T-helper 17 cell (primary cell): ENCODE results near the gene PARD3B. TPM values are rescaled to one million over a fixed set of nuclear protein-coding genes. Genes with fewer than 3 reads are reported as not detected.

Experiments used
- ATAC-seq: fragments of 150-1000 bp; cut with Tn5 transposase; 2 replicates; pipeline ENCODE4 v1.10.0; 2021; ENCODE audit warnings: mild to moderate bottlenecking, moderate library complexity
- DNase-seq, 3 donors: peaks; one replicate each; pipeline versions ENCODE4 v3.0.0 to v3.0.0-alpha.2; 2020 to 2021
- H3K9me3 ChIP-seq: one replicate; pipeline ENCODE4 v1.7.0; 2013; ENCODE audit warnings: low read length, mild to moderate bottlenecking; ENCODE audit not compliant: control insufficient read depth, poor library complexity, severe bottlenecking
- H3K27ac Mint-ChIP-seq: one replicate; pipeline ENCODE4 v1.8.0; 2022; ENCODE audit warnings: mild to moderate bottlenecking, moderate library complexity, mixed read lengths
- H3K27me3 Mint-ChIP-seq: one replicate; pipeline ENCODE4 v1.8.0; 2022; ENCODE audit warnings: mixed read lengths
- H3K36me3 Mint-ChIP-seq: one replicate; pipeline ENCODE4 v1.8.0; 2022; ENCODE audit warnings: low read depth, mixed read lengths
- H3K4me1 Mint-ChIP-seq: one replicate; pipeline ENCODE4 v1.8.0; 2022; ENCODE audit warnings: mild to moderate bottlenecking, mixed read lengths
- H3K4me3 Mint-ChIP-seq: one replicate; pipeline ENCODE4 v1.8.0; 2022; ENCODE audit warnings: mild to moderate bottlenecking, moderate library complexity, mixed read lengths
- total RNA-seq, 4 donors: library from RNA in 2 of 4; stranded (reverse) in 2 of 4; gene quantifications; one replicate each; pipeline ENCODE4 v1.2.3 and lab custom pipeline; 2022 to 2026

PARD3B gene
- total RNA-seq, 2 donors from 2014 or later, result 1.5 to 3.0 TPM

- no peaks in the 10 kb centered on the region for H3K9me3 ChIP-seq
- peaks cover 17% of the 10 kb centered on the region for H3K27me3 Mint-ChIP-seq
- H3K36me3 Mint-ChIP-seq, result peaks cover 3% of the 10 kb centered on the region
- no peak for ATAC-seq
- no peak overlapping the region for H3K27ac Mint-ChIP-seq
- H3K4me1 Mint-ChIP-seq, result no peaks in the 10 kb centered on the region
- H3K4me3 Mint-ChIP-seq, result no peak overlapping the region
- DNase-seq, result no peak
Measured at GRCh38 chr2:205409411-205409810, 864.1 kb downstream of the PARD3B start.

GRCh38 chr2:205411558-205411957, 866.3 kb downstream of the PARD3B start:
- Mint-ChIP-seq H3K27me3 (peaks cover 11% of the 10 kb centered on the region), H3K4me1 (no peaks in the 10 kb centered on the region), H3K27ac (no peak overlapping the region), H3K36me3 (peaks cover 3% of the 10 kb centered on the region), H3K4me3 (no peak overlapping the region)
- H3K9me3 ChIP-seq, result no peaks in the 10 kb centered on the region
- ATAC-seq (no peak), DNase-seq (no peak)

- no peaks in the 10 kb centered on the region for H3K36me3 Mint-ChIP-seq
- no peaks in the 10 kb centered on the region for H3K9me3 ChIP-seq
- H3K27me3 Mint-ChIP-seq, result no peaks in the 10 kb centered on the region
- no peak for DNase-seq
- H3K4me1 Mint-ChIP-seq, result peaks cover 2% of the 10 kb centered on the region
- no peak overlapping the region for H3K4me3 Mint-ChIP-seq
- ATAC-seq, result no peak
- H3K27ac Mint-ChIP-seq, result no peak overlapping the region
Measured at GRCh38 chr2:205424326-205424725, 879.1 kb downstream of the PARD3B start.

GRCh38 chr2:205425102-205425501, 879.8 kb downstream of the PARD3B start:
- DNase-seq, result no peak
- Mint-ChIP-seq H3K36me3 (no peaks in the 10 kb centered on the region), H3K27ac (no peak overlapping the region), H3K4me1 (peaks cover 2% of the 10 kb centered on the region), H3K4me3 (no peak overlapping the region), H3K27me3 (no peaks in the 10 kb centered on the region)
- no peaks in the 10 kb centered on the region for H3K9me3 ChIP-seq
- no peak for ATAC-seq

GRCh38 chr2:205427112-205427511, 881.8 kb downstream of the PARD3B start:
- DNase-seq (no peak), ATAC-seq (no peak)
- H3K27me3 Mint-ChIP-seq, result no peaks in the 10 kb centered on the region

GRCh38 chr2:205428811-205429210, 883.5 kb downstream of the PARD3B start:
- DNase-seq (no peak), ATAC-seq (no peak)
- Mint-ChIP-seq H3K27ac (no peak overlapping the region), H3K36me3 (no peaks in the 10 kb centered on the region), H3K4me3 (no peak overlapping the region), H3K27me3 (no peaks in the 10 kb centered on the region), H3K4me1 (peaks cover 6% of the 10 kb centered on the region)
- H3K9me3 ChIP-seq, result no peaks in the 10 kb centered on the region

More at GRCh38 chr2:205427112-205427511, 881.8 kb downstream of the PARD3B start:
- H3K27ac Mint-ChIP-seq, result no peak overlapping the region
- no peaks in the 10 kb centered on the region for H3K9me3 ChIP-seq
- no peak overlapping the region for H3K4me3 Mint-ChIP-seq
- H3K4me1 Mint-ChIP-seq, result peaks cover 3% of the 10 kb centered on the region
- H3K36me3 Mint-ChIP-seq, result no peaks in the 10 kb centered on the region

GRCh38 chr2:205435970-205436369, 890.7 kb downstream of the PARD3B start:
- peaks cover under 1% of the 10 kb centered on the region for H3K36me3 Mint-ChIP-seq
- DNase-seq, result no peak
- H3K4me1 Mint-ChIP-seq, result peaks cover 4% of the 10 kb centered on the region
- no peak for ATAC-seq
- no peaks in the 10 kb centered on the region for H3K27me3 Mint-ChIP-seq
- no peak overlapping the region for H3K4me3 Mint-ChIP-seq
- no peak overlapping the region for H3K27ac Mint-ChIP-seq
- H3K9me3 ChIP-seq, result no peaks in the 10 kb centered on the region

- peaks cover 2% of the 10 kb centered on the region for H3K36me3 Mint-ChIP-seq
- H3K27ac Mint-ChIP-seq, result no peak overlapping the region
Measured at GRCh38 chr2:205438241-205438640, 893.0 kb downstream of the PARD3B start.

GRCh38 chr2:205439621-205440020, 894.3 kb downstream of the PARD3B start:
- Mint-ChIP-seq H3K36me3 (peaks cover 2% of the 10 kb centered on the region), H3K27me3 (no peaks in the 10 kb centered on the region), H3K27ac (no peak overlapping the region), H3K4me1 (no peaks in the 10 kb centered on the region), H3K4me3 (no peak overlapping the region)
- H3K9me3 ChIP-seq, result no peaks in the 10 kb centered on the region
- no peak for DNase-seq
- no peak for ATAC-seq

More at GRCh38 chr2:205438241-205438640, 893.0 kb downstream of the PARD3B start:
- no peaks in the 10 kb centered on the region for H3K4me1 Mint-ChIP-seq
- no peak overlapping the region for H3K4me3 Mint-ChIP-seq
- ATAC-seq (no peak), DNase-seq (no peak)
- no peaks in the 10 kb centered on the region for H3K27me3 Mint-ChIP-seq
- no peaks in the 10 kb centered on the region for H3K9me3 ChIP-seq

- no peaks in the 10 kb centered on the region for H3K9me3 ChIP-seq
- no peaks in the 10 kb centered on the region for H3K4me1 Mint-ChIP-seq
- ATAC-seq (no peak), DNase-seq (no peak)
- H3K27me3 Mint-ChIP-seq, result no peaks in the 10 kb centered on the region
- H3K27ac Mint-ChIP-seq, result no peak overlapping the region
- no peak overlapping the region for H3K4me3 Mint-ChIP-seq
- H3K36me3 Mint-ChIP-seq, result peaks cover 2% of the 10 kb centered on the region
Measured at GRCh38 chr2:205441524-205441923, 896.2 kb downstream of the PARD3B start.

- DNase-seq (no peak), ATAC-seq (no peak)
- no peaks in the 10 kb centered on the region for H3K9me3 ChIP-seq
- Mint-ChIP-seq H3K36me3 (no peaks in the 10 kb centered on the region), H3K27me3 (no peaks in the 10 kb centered on the region), H3K4me1 (no peaks in the 10 kb centered on the region), H3K27ac (no peak overlapping the region), H3K4me3 (no peak overlapping the region)
Measured at GRCh38 chr2:205448189-205448588, 902.9 kb downstream of the PARD3B start.

GRCh38 chr2:205451901-205452512, 906.7 kb downstream of the PARD3B start:
- no peak overlapping the region for H3K27ac Mint-ChIP-seq
- no peak for ATAC-seq
- H3K4me1 Mint-ChIP-seq, result no peaks in the 10 kb centered on the region
- H3K4me3 Mint-ChIP-seq, result no peak overlapping the region
- no peaks in the 10 kb centered on the region for H3K27me3 Mint-ChIP-seq
- no peak for DNase-seq
- H3K9me3 ChIP-seq, result no peaks in the 10 kb centered on the region
- no peaks in the 10 kb centered on the region for H3K36me3 Mint-ChIP-seq

GRCh38 chr2:205453202-205453601, 907.9 kb downstream of the PARD3B start:
- Mint-ChIP-seq H3K27me3 (no peaks in the 10 kb centered on the region), H3K4me1 (no peaks in the 10 kb centered on the region), H3K27ac (no peak overlapping the region), H3K36me3 (no peaks in the 10 kb centered on the region), H3K4me3 (no peak overlapping the region)
- H3K9me3 ChIP-seq, result no peaks in the 10 kb centered on the region
- no peak for ATAC-seq
- DNase-seq, result no peak

GRCh38 chr2:205456682-205457081, 911.4 kb downstream of the PARD3B start:
- Mint-ChIP-seq H3K27ac (no peak overlapping the region), H3K36me3 (no peaks in the 10 kb centered on the region), H3K4me1 (no peaks in the 10 kb centered on the region), H3K4me3 (no peak overlapping the region), H3K27me3 (peaks cover 6% of the 10 kb centered on the region)
- no peaks in the 10 kb centered on the region for H3K9me3 ChIP-seq
- no peak for ATAC-seq
- no peak for DNase-seq
